NCI-H2171 (cell line): ENCODE results near the gene EHBP1.
A peak's percentile ranks its signal among the peaks of the same experiment; 100 is the strongest.
"Not testable (repeated sequence)": the region's sequence is repeated elsewhere in the genome, so short reads cannot be mapped to it uniquely, and the experiment has no call there.

Experiments
- DNase-seq: peaks from one replicate; lab custom pipeline; 2025; lab: John Stamatoyannopoulos, UW

Gene EHBP1

GRCh38 chr2:62705859-62706720, 577 bp downstream of the EHBP1 start:
- DNase-seq: peak; percentile 52

DNA sequence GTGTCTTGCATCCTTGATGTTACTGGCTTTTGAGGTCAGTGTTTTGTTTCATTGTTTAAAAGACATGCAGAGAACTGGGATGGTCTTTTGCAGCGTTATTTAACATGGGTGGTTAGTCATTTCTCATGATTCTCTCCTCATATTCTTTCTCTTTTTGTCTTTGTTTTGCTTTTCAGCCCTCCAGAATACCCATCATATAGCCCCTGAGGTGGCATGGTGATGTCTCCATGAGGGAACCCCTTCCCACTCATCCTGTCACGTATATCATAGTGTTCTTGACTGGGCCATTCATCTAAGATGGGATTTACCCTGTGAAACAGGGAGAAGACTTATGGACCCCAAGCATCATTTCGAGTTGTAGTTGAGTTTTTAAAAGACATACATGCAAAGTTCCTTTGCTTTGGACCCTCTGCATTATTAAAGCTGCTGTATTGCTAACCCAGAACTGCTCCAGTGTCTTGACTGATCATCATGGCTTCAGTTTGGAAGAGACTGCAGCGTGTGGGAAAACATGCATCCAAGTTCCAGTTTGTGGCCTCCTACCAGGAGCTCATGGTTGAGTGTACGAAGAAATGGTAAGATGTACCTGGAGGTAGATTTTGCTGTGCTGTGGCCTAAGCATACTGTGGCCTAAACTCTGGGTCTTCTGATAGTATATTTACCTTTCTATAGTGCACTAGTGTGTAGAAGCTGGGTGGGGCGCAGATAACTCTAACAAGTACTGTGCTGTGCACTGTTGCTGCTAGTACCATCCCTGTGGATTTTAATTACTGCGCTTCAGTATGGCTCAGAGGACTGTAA, 1.4 kb downstream of the EHBP1 start:
- DNase-seq: no peak

- no peak for DNase-seq
These were observed 3.2 kb downstream of the EHBP1 start for GRCh38 chr2:62708751-62709150.

DNA sequence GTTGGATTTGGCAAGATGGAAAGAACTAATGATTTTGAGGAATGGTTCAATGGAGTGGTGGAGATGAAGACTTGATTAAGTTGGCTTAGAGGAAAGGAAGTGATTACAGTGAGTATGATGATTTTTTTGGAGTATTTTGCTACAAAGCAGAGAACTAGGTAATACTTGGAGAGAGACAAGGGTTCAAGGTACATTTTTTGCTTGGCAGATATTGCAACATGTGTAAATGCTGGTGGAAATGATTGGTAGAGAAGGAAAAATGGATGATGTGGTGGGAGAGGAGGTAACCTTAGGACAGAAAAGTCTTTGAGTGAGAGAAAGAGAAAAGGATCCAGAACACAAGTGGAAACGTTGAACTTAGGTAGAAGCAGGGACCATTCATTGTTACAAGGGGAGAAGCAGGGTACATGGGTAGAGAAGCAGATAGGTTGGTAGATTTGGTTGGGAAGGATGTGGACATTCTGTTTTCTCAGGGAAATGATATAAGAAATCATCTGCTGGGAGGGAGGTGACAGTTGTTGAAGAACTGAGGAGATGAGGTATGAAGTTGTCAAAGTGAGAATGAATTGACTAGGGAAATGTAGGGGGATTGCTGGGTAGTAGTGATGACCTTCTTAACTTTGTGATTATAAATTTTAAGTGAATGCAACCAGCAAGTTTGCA, 6.5 kb downstream of the EHBP1 start:
- DNase-seq: no peak

DNA sequence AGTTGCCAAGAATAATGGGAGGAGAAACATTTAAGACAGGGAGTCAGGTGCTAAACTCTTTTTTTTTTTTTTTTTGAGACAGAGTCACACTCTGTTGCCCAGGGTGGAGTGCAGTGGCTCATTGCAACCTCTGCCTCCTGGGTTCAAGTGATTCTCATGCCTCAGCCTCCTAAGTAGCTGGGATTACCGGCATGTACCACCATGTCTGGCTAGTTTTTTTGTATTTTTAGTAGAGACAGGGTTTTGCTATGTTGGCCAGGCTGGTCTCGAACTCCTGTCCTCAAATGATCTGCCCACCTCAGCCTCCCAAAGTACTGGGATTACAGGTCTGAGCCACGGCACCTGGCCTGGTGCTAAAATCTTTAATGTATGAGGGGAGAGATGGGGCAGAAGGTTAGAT, 7.7 kb downstream of the EHBP1 start:
- DNase-seq: not testable (repeated sequence)

- no peak for DNase-seq
These were observed 8.3 kb downstream of the EHBP1 start for GRCh38 chr2:62713837-62714236.

DNA sequence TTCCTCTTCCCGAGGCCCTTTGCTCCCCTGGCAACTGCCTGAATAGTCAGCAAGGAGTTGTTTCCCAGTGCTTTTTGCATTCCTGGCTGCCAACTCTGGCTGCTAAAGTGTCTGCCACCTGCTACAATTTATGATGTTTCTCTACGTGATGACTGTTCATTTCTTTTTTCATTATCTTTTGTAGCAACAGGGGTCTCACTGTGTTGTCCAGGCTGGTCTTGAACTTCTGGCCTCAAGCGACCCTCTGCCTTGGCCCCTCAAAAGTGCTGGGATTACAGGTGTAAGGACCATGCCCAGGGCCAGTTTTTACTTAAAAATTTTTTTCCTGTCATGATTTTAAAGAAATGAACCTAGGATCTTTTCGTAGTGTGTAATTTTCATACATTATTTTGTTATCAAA, 11.3 kb downstream of the EHBP1 start:
- no peak for DNase-seq

- no peak for DNase-seq
These were observed 12.1 kb downstream of the EHBP1 start for GRCh38 chr2:62717503-62718081.

DNA sequence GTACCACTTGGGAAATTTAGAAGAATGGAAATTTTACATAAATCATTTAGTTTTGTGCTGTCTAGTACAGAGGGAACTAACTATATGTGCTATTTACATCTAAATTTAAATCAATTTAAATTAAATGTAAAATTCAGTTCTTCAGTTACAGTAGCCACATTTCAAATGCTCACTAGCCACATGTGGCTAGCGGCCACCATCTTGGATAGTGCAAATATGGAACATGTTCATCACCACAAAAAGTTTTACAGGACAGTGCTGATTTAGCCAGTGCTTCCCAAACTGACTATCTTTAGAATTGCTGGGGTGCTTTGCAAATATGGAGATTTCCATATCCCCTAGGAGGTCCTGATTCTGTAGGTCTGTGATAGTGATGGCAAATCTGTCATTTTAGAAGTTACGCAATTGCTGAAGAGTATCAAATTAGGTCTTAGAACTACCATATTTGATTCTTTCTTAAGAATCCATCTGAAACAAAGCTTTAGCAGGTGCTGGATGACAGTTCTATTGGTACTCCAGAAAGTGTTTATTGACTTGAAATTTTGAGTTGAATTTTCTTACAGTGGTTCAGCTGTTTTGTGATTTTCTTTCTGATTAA, 12.8 kb downstream of the EHBP1 start:
- no peak for DNase-seq

- no peak for DNase-seq
These were observed 14.2 kb downstream of the EHBP1 start for GRCh38 chr2:62719757-62720156.

- DNase-seq: no peak
These were observed 17.2 kb downstream of the EHBP1 start for GRCh38 chr2:62722679-62723078.

- DNase-seq: no peak
These were observed 17.7 kb downstream of the EHBP1 start for GRCh38 chr2:62723253-62723652.

DNA sequence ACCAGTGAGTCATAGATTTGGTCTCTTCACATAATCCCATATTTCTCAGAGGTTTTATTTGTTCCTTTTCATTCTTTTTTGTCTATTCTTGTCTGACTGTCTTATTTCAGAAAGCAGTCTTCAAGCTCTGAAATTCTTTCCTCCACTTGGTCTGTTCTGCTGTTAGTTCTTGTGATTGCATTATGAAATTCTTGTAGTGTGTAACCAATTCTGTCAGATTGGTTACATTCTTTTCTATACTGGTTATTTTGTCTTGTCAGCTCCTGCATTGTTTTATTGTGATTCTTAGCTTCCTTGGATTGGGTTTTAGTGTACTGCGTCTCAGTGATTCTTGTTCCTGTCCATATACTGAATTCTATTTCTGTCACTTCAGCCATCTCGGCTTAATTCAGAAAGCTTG, 18.6 kb downstream of the EHBP1 start:
- DNase-seq: no peak

DNA sequence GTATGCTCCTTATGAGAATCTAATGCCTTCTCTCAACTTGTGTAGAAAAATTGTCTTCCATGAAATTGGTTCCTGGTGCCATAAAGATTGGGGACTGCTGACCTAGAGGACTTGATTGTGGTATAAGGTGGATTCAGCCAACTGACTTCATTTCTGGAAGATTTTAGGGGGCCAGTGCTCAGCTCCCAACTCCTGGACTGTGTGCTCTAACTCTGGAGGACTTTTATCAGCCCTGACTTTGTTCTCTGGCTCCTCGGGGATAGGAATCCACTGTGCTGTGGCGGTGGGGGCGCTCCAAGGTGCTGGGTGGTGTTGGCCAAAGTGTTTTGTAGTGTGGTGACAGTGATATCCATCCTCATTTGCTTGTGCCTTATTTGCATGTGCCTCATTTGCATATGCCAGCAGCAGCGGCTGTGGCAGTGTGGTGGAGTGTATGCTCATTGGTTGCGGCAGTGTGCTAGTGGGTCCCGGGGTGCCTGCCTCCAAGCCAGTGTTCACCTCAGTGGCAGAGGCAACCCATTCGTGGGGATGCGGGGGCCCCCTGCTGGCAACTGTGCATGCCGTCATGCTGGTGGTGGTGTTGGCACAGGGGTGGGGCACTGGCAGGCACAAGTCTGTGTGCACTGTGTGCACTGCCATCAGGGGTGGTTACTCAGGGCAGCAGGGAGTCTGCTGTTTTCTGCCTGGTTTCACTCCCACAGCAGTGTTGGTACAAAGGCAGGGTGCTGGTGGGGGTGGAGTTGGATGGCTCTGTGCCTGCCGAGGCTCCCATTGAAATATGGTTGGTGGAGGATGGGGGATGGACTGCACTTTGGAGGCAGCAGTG, 19.6 kb downstream of the EHBP1 start:
- no peak for DNase-seq

GRCh38 chr2:62725712-62726055, 20.2 kb downstream of the EHBP1 start:
- no peak for DNase-seq

DNA sequence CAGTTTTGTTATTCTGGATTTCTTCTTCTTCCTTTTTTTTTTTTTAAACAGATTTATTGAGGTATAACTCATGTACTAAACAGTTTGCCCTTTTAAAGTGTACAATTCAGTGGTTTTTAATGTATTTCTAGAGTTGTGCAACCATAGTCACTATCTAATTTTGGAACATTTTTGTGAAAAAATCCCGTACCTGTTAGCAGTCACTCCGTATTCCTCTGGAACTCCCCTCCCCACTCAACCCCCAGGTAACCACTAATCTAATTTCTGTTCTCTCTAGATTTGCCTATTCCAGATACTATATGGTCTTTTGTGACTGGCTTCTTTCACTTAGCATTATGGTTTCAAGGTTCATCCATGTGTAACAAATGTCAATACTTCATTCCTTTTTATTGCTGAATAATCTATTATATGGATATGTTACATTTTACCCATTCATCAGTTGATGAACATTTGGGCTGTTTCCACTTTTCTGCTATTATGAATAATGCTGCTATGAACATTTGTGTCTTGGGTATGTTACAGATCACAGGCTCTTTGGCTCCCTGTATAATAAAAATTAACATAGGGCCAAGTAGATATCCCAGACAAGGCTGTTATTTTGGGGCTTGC, 21.9 kb downstream of the EHBP1 start:
- no peak for DNase-seq

GRCh38 chr2:62727876-62728566, 22.5 kb downstream of the EHBP1 start:
- DNase-seq: no peak

DNA sequence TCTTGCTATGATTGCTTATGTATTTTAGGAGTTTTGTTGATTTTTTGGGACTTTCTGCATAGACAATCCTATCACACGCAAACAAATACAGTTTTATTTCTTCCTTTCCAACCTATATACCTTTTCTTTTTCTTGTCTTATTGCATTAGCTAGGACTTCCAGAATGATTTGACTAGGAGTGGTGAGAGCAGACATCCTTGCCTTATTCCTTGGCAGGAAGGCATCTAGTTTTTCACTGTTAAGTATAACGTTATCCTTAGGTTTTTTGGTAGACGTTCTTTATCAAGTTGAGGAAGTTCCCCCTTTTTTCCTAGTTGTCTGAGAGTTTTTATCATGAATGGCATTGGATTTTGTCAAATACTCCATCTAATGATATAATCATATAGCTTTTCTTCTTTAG, 25.8 kb downstream of the EHBP1 start:
- no peak for DNase-seq

- DNase-seq: no peak
These were observed 26.8 kb downstream of the EHBP1 start for GRCh38 chr2:62732262-62732777.

DNA sequence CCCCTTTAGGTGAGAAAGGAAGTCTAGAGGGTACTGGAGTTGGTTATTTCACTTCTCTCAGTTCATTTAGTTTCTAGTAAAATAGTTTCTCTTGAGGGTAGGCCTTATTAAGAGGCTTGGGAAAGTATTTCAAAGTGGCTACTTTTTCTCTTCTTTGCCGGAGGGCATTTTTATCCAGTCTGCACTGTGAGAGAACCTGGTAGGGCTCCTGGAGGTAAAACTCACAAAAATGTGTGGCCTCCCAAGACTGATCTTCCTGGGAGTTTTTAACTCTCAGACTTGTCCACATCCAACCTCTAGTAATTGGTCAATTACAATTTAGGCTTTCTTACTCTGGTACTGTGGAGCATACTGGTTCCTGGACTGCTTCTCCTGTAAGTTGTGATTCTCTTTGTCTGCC, 28.0 kb downstream of the EHBP1 start:
- DNase-seq: no peak
